Measurements from ENCODE around the gene TP63.

The TP63 gene

GRCh38 chr3:189868061-189868460 is 236.9 kb downstream of the TP63 start:
- Histone ChIP-seq H3K27ac (ENCODE audit: insufficient read depth, low read depth, low read length, poor library complexity, severe bottlenecking) (no peak overlapping the region), H3K4me1 (ENCODE audit: control insufficient read depth, insufficient read depth, low read length) (no peaks in the 10 kb centered on the region), H3K36me3 (ENCODE audit: control insufficient read depth, insufficient read depth, low read length) (no peaks in the 10 kb centered on the region), H3K4me3 (ENCODE audit: insufficient read depth, low read depth, low read length) (no peak overlapping the region), H3K9me3 (ENCODE audit: control insufficient read depth, low read length) (no peaks in the 10 kb centered on the region), H3K27me3 (ENCODE audit: control insufficient read depth, insufficient read depth, low read length, poor library complexity, severe bottlenecking) (no peaks in the 10 kb centered on the region)
- WGBS, 2 experiments = 99% methylated on average over 3 of the region's 3 CpGs

- WGBS, 2 experiments = 93 to 95% methylated on average over 4 of the region's 4 CpGs
Observed at GRCh38 chr3:189869165-189869564, 238.0 kb downstream of the TP63 start.

GRCh38 chr3:189871418-189871817 is 240.2 kb downstream of the TP63 start:
- WGBS, 2 experiments = 92 to 94% methylated on average over 2 of the region's 2 CpGs
- H3K36me3 ChIP-seq (ENCODE audit: control insufficient read depth, insufficient read depth, low read length) = no peaks in the 10 kb centered on the region
- no peak overlapping the region for H3K27ac ChIP-seq (ENCODE audit: insufficient read depth, low read depth, low read length, poor library complexity, severe bottlenecking)
- no peak overlapping the region for H3K4me3 ChIP-seq (ENCODE audit: insufficient read depth, low read depth, low read length)
- no peaks in the 10 kb centered on the region for H3K27me3 ChIP-seq (ENCODE audit: control insufficient read depth, insufficient read depth, low read length, poor library complexity, severe bottlenecking)
- no peaks in the 10 kb centered on the region for H3K9me3 ChIP-seq (ENCODE audit: control insufficient read depth, low read length)
- H3K4me1 ChIP-seq (ENCODE audit: control insufficient read depth, insufficient read depth, low read length) = no peaks in the 10 kb centered on the region

More at GRCh38 chr3:189869165-189869564, 238.0 kb downstream of the TP63 start:
- no peaks in the 10 kb centered on the region for H3K36me3 ChIP-seq (ENCODE audit: control insufficient read depth, insufficient read depth, low read length)
- no peaks in the 10 kb centered on the region for H3K4me1 ChIP-seq (ENCODE audit: control insufficient read depth, insufficient read depth, low read length)
- no peak overlapping the region for H3K27ac ChIP-seq (ENCODE audit: insufficient read depth, low read depth, low read length, poor library complexity, severe bottlenecking)
- no peak overlapping the region for H3K4me3 ChIP-seq (ENCODE audit: insufficient read depth, low read depth, low read length)
- H3K9me3 ChIP-seq (ENCODE audit: control insufficient read depth, low read length) = no peaks in the 10 kb centered on the region
- H3K27me3 ChIP-seq (ENCODE audit: control insufficient read depth, insufficient read depth, low read length, poor library complexity, severe bottlenecking) = no peaks in the 10 kb centered on the region

GRCh38 chr3:189883113-189883753 is 252.0 kb downstream of the TP63 start:
- H3K4me3 ChIP-seq (ENCODE audit: insufficient read depth, low read depth, low read length) = no peak overlapping the region
- WGBS, 2 experiments = 69 to 70% methylated on average over 4 of the region's 4 CpGs
- H3K9me3 ChIP-seq (ENCODE audit: control insufficient read depth, low read length) = no peaks in the 10 kb centered on the region
- no peak overlapping the region for H3K27ac ChIP-seq (ENCODE audit: insufficient read depth, low read depth, low read length, poor library complexity, severe bottlenecking)
- H3K36me3 ChIP-seq (ENCODE audit: control insufficient read depth, insufficient read depth, low read length) = no peaks in the 10 kb centered on the region
- no peaks in the 10 kb centered on the region for H3K27me3 ChIP-seq (ENCODE audit: control insufficient read depth, insufficient read depth, low read length, poor library complexity, severe bottlenecking)
- H3K4me1 ChIP-seq (ENCODE audit: control insufficient read depth, insufficient read depth, low read length) = no peaks in the 10 kb centered on the region

GRCh38 chr3:189890496-189890895 is 259.3 kb downstream of the TP63 start:
- WGBS, 2 experiments = 88 to 98% methylated on average over 4 of the region's 4 CpGs
- no peaks in the 10 kb centered on the region for H3K27me3 ChIP-seq (ENCODE audit: control insufficient read depth, insufficient read depth, low read length, poor library complexity, severe bottlenecking)

GRCh38 chr3:189896533-189896932 is 265.3 kb downstream of the TP63 start:
- WGBS, 2 experiments = 92 to 94% methylated on average over 3 of the region's 3 CpGs
- H3K4me3 ChIP-seq (ENCODE audit: insufficient read depth, low read depth, low read length) = no peak overlapping the region
- no peaks in the 10 kb centered on the region for H3K9me3 ChIP-seq (ENCODE audit: control insufficient read depth, low read length)
- H3K36me3 ChIP-seq (ENCODE audit: control insufficient read depth, insufficient read depth, low read length) = no peaks in the 10 kb centered on the region
- no peaks in the 10 kb centered on the region for H3K27me3 ChIP-seq (ENCODE audit: control insufficient read depth, insufficient read depth, low read length, poor library complexity, severe bottlenecking)
- H3K4me1 ChIP-seq (ENCODE audit: control insufficient read depth, insufficient read depth, low read length) = no peaks in the 10 kb centered on the region
- H3K27ac ChIP-seq (ENCODE audit: insufficient read depth, low read depth, low read length, poor library complexity, severe bottlenecking) = no peak overlapping the region

More at GRCh38 chr3:189890496-189890895, 259.3 kb downstream of the TP63 start:
- Histone ChIP-seq H3K4me1 (ENCODE audit: control insufficient read depth, insufficient read depth, low read length) (no peaks in the 10 kb centered on the region), H3K9me3 (ENCODE audit: control insufficient read depth, low read length) (no peaks in the 10 kb centered on the region), H3K27ac (ENCODE audit: insufficient read depth, low read depth, low read length, poor library complexity, severe bottlenecking) (no peak overlapping the region), H3K4me3 (ENCODE audit: insufficient read depth, low read depth, low read length) (no peak overlapping the region), H3K36me3 (ENCODE audit: control insufficient read depth, insufficient read depth, low read length) (no peaks in the 10 kb centered on the region)

- no peaks in the 10 kb centered on the region for H3K9me3 ChIP-seq (ENCODE audit: control insufficient read depth, low read length)
Observed at GRCh38 chr3:189897406-189897805, 266.2 kb downstream of the TP63 start.

GRCh38 chr3:189898559-189899153 is 267.5 kb downstream of the TP63 start:
- Histone ChIP-seq H3K4me1 (ENCODE audit: control insufficient read depth, insufficient read depth, low read length) (no peaks in the 10 kb centered on the region), H3K4me3 (ENCODE audit: insufficient read depth, low read depth, low read length) (no peak overlapping the region), H3K36me3 (ENCODE audit: control insufficient read depth, insufficient read depth, low read length) (no peaks in the 10 kb centered on the region), H3K27ac (ENCODE audit: insufficient read depth, low read depth, low read length, poor library complexity, severe bottlenecking) (no peak overlapping the region), H3K27me3 (ENCODE audit: control insufficient read depth, insufficient read depth, low read length, poor library complexity, severe bottlenecking) (no peaks in the 10 kb centered on the region), H3K9me3 (ENCODE audit: control insufficient read depth, low read length) (no peaks in the 10 kb centered on the region)
- WGBS, 2 experiments = no CpG with 5 or more reads among the region's 1 CpG

More at GRCh38 chr3:189897406-189897805, 266.2 kb downstream of the TP63 start:
- H3K27me3 ChIP-seq (ENCODE audit: control insufficient read depth, insufficient read depth, low read length, poor library complexity, severe bottlenecking) = no peaks in the 10 kb centered on the region
- 100% methylated on average over 1 to 2 of the region's 2 CpGs for WGBS, 2 experiments
- H3K27ac ChIP-seq (ENCODE audit: insufficient read depth, low read depth, low read length, poor library complexity, severe bottlenecking) = no peak overlapping the region
- H3K4me1 ChIP-seq (ENCODE audit: control insufficient read depth, insufficient read depth, low read length) = no peaks in the 10 kb centered on the region
- H3K4me3 ChIP-seq (ENCODE audit: insufficient read depth, low read depth, low read length) = no peak overlapping the region
- H3K36me3 ChIP-seq (ENCODE audit: control insufficient read depth, insufficient read depth, low read length) = no peaks in the 10 kb centered on the region

GRCh38 chr3:189899186-189899585 is 268.0 kb downstream of the TP63 start:
- 86 to 91% methylated on average over 1 to 3 of the region's 3 CpGs for WGBS, 2 experiments

GRCh38 chr3:189900578-189900977 is 269.4 kb downstream of the TP63 start:
- WGBS, 2 experiments = 74 to 78% methylated on average over 3 to 5 of the region's 5 CpGs
- Histone ChIP-seq H3K4me1 (ENCODE audit: control insufficient read depth, insufficient read depth, low read length) (no peaks in the 10 kb centered on the region), H3K27ac (ENCODE audit: insufficient read depth, low read depth, low read length, poor library complexity, severe bottlenecking) (no peak overlapping the region), H3K4me3 (ENCODE audit: insufficient read depth, low read depth, low read length) (no peak overlapping the region), H3K27me3 (ENCODE audit: control insufficient read depth, insufficient read depth, low read length, poor library complexity, severe bottlenecking) (no peaks in the 10 kb centered on the region), H3K9me3 (ENCODE audit: control insufficient read depth, low read length) (no peaks in the 10 kb centered on the region), H3K36me3 (ENCODE audit: control insufficient read depth, insufficient read depth, low read length) (no peaks in the 10 kb centered on the region)

More at GRCh38 chr3:189899186-189899585, 268.0 kb downstream of the TP63 start:
- no peaks in the 10 kb centered on the region for H3K9me3 ChIP-seq (ENCODE audit: control insufficient read depth, low read length)
- no peaks in the 10 kb centered on the region for H3K27me3 ChIP-seq (ENCODE audit: control insufficient read depth, insufficient read depth, low read length, poor library complexity, severe bottlenecking)
- no peaks in the 10 kb centered on the region for H3K4me1 ChIP-seq (ENCODE audit: control insufficient read depth, insufficient read depth, low read length)
- no peaks in the 10 kb centered on the region for H3K36me3 ChIP-seq (ENCODE audit: control insufficient read depth, insufficient read depth, low read length)
- H3K4me3 ChIP-seq (ENCODE audit: insufficient read depth, low read depth, low read length) = no peak overlapping the region
- H3K27ac ChIP-seq (ENCODE audit: insufficient read depth, low read depth, low read length, poor library complexity, severe bottlenecking) = no peak overlapping the region

Data from ectodermal cell (in vitro differentiated cells).